WTC11 (cell line): ENCODE data around the gene ZFX.

Experiments
- CBFB ChIP-seq: sonication (generic); formaldehyde crosslinking; IDR thresholded peaks from 2 replicates; pipeline ENCODE4 v1.8.1; 2022; ENCODE audit warnings: mild to moderate bottlenecking, low read depth, missing genetic modification reagents
- CTCF ChIP-seq: fragments of 200-600 bp; IDR thresholded peaks from 2 replicates; pipeline ENCODE4 v1.8.0; 2022; ENCODE audit warnings: antibody characterized with exemption
- ETV6 ChIP-seq: sonication (generic); formaldehyde crosslinking; IDR thresholded peaks from 2 replicates; pipeline ENCODE4 v1.8.1; 2022; ENCODE audit warnings: mild to moderate bottlenecking, missing genetic modification reagents
- FOXK1 ChIP-seq: sonication (generic); formaldehyde crosslinking; IDR thresholded peaks from 2 replicates; pipeline ENCODE4 v1.8.0; 2022; ENCODE audit warnings: mild to moderate bottlenecking, moderate library complexity, missing genetic modification reagents
- SP1 ChIP-seq: sonication (generic); formaldehyde crosslinking; conservative IDR thresholded peaks from 2 replicates; pipeline ENCODE4 v1.8.1; 2022; ENCODE audit warnings: missing genetic modification reagents
- TEAD4 ChIP-seq: sonication (generic); formaldehyde crosslinking; IDR thresholded peaks from 2 replicates; pipeline ENCODE4 v1.8.0; 2022; ENCODE audit warnings: mild to moderate bottlenecking, missing genetic modification reagents
- USF2 ChIP-seq: sonication (generic); formaldehyde crosslinking; IDR thresholded peaks from 2 replicates; pipeline ENCODE4 v1.8.1; 2023; ENCODE audit warnings: mild to moderate bottlenecking, missing genetic modification reagents, moderate library complexity
- ZNF263 ChIP-seq: sonication (generic); formaldehyde crosslinking; IDR thresholded peaks from 2 replicates; pipeline ENCODE4 v1.8.1; 2022; ENCODE audit warnings: low read depth, mild to moderate bottlenecking, moderate library complexity, missing genetic modification reagents

GRCh38 chrX:24245202-24245601, 95.7 kb downstream of the ZFX start:
- no peak for TF ChIP-seq ZNF263 (CRISPR knock-in tag)
- no peak for TF ChIP-seq FOXK1 (CRISPR knock-in tag)
- TF ChIP-seq TEAD4, result no peak
- no peak for TF ChIP-seq CTCF
- no peak for TF ChIP-seq USF2 (CRISPR knock-in tag)
- TF ChIP-seq ETV6 (CRISPR knock-in tag), result no peak
- no peak for TF ChIP-seq SP1
- no peak for TF ChIP-seq CBFB (CRISPR knock-in tag)
